ENCODE results near the gene QSOX2.

The QSOX2 gene, protein sequence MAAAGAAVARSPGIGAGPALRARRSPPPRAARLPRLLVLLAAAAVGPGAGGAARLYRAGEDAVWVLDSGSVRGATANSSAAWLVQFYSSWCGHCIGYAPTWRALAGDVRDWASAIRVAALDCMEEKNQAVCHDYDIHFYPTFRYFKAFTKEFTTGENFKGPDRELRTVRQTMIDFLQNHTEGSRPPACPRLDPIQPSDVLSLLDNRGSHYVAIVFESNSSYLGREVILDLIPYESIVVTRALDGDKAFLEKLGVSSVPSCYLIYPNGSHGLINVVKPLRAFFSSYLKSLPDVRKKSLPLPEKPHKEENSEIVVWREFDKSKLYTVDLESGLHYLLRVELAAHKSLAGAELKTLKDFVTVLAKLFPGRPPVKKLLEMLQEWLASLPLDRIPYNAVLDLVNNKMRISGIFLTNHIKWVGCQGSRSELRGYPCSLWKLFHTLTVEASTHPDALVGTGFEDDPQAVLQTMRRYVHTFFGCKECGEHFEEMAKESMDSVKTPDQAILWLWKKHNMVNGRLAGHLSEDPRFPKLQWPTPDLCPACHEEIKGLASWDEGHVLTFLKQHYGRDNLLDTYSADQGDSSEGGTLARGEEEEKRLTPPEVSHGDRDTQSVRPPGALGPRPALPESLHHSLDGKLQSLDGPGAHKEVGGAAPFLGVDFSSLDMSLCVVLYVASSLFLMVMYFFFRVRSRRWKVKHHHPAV

DNA sequence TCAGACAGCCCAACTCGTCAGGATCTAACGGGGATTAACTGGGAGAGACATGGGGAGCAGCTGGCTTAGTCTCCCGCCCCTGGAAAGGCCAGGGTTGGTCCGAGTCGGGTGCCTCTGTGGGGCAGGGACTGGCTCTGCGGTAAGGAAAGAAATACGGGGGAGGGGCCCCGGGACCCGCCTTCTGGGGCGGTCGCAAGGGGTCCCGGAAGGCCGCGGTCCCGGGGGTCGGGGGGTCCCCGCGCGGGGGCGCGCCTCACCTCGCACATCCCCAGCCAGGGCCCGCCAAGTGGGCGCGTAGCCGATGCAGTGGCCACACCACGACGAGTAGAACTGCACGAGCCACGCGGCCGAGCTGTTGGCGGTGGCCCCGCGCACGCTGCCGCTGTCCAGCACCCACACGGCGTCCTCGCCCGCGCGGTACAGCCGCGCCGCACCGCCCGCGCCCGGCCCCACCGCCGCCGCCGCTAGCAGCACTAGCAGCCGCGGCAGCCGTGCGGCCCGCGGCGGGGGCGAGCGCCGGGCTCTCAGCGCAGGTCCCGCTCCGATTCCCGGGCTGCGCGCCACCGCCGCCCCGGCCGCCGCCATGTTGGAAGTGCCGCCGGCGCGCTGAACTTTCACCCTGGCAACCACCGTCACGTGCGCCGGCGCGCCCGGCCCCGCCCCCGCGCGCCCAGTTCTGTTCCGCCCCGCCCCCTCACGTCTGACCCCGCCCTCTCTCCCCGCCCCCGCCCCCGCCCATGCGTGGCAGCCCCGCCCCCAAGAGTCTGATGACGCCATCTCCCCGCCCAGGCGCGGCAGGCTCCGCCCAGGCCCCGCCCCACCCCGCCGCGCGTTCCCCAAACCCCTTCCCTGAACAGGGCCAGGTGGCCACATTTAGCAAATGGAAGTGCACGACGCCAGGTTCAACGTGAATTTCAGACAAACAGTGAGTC is at the start of gene QSOX2:
Gene QSOX2 (minus strand): TSS at position 594 of the 932 bp plus-strand sequence. CDS start 9 bp downstream, at position 585.
- DNase-seq (ENCODE audit: low spot score), result peak; percentile 96

DNA sequence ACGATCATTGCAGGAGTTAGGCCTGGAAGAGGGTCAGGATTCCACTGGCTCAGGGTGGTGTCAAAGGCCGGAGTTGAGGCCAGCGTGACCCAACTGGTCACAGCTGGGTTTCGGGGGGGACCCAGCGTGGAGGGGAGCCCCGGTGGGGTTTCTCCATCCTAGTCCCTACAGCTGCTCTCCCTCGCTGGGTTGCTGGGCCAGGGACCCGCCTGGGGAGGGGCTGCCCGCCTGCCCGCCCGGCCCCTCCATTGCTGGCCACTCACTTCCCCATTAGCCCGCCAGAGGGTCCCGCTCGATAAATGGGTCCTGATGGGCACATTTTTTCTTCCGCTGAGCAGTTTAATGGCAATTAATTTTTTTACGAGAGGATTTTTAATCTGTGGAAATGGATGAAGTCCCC is 49.4 kb upstream of the QSOX2 start:
- no peak for DNase-seq (ENCODE audit: low spot score)

DNA sequence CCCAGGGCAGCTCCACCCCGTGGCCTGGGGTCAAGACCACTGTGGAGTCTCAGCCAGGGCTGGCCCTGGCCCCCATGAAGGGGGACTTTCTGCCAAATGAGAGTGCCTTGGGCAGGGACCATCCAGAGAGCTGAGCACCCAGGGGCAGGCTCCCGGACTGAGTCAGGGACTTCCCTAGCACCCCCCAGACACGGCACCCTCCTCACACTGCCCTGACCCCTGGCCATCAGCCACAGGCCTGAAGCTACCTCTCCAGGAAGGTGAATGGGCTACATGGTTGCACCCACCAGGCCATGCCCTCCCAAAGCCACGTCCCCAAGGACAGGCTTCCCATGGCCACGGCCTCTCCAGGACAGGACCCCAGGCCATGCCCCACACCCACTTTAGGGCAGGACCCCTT is 48.8 kb upstream of the QSOX2 start:
- DNase-seq (ENCODE audit: low spot score), result no peak

DNA sequence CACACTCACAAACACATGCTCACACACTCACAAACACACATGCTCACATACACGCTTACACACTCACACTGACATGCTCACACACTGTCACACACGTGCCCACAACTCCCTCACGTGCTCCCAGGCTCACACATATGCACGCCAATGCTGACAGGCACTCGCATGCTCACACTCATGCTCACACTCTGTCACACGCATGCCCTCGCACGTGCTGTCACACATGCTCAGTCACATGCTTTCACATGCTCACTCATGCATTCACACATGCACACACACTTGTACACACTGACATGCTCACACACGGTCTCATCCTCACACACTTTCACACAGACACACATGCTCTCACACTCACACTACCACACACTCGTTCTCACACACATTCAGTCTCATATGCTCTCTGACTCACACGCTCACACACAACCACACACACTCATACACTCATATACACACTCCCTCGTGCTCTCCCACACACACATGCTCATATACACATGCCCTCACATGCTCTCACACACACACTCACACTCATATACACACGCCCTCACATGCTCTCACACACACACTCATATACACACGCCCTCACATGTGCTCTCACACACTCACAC is 48.0 kb upstream of the QSOX2 start:
- no peak for DNase-seq (ENCODE audit: low spot score)

DNA sequence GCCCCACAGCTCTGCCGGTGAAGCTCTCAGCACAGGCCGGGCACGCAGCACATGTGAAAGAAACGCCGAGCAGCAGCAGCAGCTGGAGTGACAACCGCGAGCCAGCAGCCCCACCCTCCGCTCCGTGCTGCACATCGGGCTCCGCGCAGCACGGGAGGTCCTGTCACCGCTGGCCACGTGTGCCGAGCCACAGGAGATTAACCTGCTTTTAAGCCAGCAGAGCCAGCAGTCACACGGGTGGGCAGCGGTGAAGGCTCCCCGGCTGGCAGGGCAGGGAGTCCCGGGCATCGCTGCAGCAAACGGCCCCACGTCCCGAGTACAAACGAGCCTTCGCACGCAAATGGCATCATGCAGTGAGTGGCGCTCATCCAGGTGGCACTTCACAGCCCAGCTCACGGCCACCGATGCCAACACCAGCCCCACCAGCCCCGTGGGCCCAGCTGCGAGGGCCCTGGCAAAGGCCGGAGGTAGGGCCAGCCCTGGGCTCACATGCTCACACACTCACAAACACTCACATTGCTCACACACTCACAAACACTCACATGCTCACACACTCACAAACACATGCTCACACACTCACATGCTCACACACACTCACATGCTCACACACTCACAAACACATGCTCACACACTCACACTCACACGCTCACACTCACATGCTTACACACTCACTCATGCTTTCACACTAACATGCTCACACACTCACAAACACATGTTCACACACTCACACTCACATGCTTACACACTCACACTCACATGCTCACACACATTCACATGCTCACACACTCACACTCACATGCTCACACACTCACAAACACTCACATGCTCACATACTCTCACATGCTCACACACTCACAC is 47.2 kb upstream of the QSOX2 start:
- DNase-seq (ENCODE audit: low spot score), result no peak

DNA sequence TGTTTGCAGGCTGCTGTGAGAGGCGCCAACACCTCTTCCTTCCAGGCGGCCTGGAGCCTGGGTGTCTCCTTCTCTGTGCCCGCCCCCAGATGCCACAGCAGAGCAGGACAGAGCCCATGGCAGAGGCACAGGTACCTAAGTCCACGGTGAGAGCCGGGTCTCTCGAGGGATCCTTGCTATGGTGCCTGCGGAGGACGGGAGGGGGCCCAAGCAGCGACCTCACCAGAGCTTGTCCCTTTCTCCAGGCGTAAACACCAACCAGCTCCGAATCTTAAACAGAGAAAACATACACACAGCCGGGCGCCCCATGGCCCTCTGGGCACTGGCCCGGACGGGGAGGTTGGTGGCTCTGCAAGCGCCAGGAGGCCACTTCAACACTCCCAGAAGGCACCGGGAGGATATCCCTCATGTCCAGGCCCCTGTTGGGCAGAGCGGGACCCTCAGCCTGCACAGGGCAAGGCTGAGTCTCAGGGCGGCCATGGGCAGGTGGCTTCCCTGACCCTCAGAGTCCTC is 46.5 kb upstream of the QSOX2 start:
- no peak for DNase-seq (ENCODE audit: low spot score)

DNA sequence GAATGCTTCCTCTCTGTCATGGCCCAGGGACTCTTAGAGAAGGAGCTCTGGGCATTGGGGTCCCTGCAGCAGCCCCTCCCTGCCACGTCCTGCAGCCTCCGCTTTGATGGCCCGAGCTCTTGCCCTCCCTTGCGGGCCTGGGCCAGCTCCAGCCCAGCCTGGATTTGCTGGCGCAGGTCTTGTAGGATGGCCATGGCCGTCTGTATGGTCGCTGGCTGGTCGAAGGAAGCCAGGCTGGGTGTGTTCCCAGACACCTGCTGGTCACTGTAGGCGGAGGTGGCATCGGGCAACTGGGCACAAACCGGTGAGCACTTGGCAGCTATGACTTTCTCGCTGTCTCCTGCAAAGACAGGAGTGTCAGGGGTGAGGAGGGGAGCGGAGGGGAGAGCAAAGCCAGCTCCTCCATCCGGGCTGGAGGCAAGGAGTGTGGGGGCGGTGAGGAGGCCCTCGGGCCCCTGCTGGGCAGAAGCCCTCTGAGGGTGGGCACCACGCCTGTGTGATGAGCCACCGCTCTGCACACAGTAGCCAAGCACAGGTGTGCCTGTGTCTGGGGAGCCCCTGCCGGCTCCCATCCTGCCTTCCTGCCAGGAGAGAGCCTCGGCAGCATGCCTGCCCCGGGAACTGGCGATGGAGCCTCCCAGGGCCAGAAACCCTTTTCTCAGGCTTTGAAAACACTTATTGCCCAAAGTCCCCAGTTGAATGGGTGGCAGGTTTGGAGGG is 45.9 kb upstream of the QSOX2 start:
- no peak for DNase-seq (ENCODE audit: low spot score)

DNA sequence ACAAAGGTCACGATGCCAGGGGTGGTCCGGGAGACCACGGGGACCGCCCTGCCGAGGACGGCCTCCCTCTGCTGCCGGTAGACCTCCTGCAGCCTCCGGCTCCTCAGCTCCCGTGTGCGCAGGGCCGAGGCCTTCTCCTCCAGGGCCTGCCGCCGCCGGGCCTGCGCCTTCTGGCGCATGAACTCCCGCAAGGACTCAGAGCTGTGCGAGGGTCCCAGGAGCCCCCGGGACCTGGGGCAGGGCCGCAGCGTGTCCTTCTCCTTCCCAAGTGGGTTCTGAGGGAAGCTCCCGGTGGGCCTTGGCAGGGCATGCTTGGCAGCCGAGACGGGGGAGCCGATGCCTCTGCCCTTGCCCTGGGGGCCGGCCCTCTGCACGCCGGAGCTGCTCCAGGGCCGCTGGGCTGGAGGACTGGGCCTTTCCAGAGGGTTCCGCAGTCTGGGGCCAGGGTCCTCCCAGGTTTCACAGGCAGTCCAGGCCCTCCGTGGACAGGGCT is 44.9 kb upstream of the QSOX2 start:
- no peak for DNase-seq (ENCODE audit: low spot score)

DNA sequence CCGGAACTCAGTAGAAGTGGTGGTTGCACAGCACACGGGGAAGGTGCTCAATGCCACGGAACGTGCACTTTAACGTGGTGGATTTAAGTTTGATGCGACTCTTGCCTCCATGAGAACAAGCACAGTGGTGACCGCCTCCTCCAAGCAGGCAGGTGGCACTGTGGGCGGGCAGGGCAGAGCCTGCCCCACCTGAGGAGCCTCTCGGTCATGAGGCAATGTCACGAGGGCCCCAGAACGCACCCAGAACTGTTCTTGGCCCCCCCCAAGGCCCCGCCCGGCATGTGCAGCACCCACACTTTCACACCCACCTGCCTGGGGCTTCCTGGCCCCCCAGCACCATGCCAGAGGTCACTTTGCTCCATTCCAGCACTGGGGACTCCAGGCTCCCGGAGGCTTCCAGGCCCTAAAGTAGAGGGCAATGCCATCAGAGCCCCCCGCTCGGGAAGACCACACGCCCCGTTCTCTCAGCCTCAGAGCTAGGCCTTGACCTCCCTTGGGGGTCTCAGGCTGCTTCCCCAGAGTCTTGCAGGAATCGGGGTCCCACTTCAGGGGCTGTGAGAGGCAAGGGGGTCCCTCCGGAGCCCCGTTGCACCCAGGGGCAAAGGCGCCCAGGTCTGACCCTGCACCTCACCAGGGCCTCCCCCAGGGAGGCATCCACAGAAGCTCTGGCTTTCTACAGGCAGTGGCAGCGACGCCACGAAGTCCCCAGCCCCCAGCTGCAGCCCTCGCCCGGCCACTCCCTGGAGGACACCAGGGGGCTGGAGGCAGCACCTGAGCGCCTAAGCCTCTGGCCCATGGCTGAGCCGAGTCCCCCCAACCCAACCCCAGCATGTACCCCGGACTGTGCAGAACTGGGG is 44.3 kb upstream of the QSOX2 start:
- DNase-seq (ENCODE audit: low spot score), result no peak

DNA sequence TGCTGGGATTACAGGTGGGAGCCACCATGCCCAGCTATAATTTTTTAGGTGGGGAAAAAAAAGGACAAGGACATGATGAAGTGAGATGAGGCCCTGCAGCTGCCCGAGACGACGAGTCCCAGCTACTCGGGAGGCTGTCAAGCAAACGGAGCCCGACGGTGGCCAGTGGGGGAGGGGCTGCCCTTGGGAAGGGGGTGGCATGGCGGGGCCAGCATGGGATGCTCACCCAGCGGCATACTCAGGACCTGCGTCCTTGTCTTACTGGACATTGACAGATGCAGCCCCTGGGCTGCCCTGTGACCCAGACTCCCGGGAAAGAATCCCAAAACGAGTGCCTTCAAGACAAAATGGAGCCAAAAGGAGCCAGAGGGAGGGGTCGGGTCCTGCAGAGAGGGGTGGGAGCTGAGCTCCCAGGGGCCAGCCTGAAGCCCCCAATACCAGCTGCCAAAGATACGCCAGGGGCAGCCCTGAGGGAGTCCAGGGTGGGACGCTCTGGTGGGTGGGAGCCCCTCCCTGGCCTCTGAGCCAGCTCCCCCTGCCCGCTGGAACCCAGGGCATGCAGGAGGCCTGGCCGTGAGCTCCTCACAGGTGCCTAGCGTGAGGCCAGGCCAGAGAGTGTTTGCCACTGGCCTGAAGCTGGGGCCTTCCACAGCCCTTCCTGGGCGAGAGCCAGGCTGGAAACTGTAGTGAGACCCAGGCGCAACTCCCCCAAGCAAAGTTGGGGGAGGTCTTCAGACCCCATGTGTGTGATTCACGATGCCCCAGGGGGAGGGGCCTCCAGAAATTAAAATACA is 42.5 kb upstream of the QSOX2 start:
- no peak for DNase-seq (ENCODE audit: low spot score)

DNA sequence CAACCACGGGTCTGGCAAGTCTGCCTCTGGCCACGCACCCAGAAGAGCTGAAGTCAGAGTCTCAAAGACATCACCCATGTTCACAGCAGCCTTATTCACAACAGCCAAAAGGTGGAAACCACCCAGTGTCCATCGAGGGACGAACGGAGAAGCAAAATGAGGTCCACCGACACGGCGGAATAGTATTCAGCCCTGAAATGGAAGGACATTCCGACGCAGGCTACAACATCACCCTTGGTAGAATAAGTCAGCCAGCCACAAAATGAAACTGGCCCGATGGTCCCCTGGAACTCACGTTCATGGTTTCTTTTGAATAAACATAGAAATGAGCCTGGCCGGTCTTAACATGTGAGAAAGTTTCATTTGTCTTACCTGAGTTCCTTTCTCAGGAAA is 41.4 kb upstream of the QSOX2 start:
- DNase-seq (ENCODE audit: low spot score), result no peak

DNA sequence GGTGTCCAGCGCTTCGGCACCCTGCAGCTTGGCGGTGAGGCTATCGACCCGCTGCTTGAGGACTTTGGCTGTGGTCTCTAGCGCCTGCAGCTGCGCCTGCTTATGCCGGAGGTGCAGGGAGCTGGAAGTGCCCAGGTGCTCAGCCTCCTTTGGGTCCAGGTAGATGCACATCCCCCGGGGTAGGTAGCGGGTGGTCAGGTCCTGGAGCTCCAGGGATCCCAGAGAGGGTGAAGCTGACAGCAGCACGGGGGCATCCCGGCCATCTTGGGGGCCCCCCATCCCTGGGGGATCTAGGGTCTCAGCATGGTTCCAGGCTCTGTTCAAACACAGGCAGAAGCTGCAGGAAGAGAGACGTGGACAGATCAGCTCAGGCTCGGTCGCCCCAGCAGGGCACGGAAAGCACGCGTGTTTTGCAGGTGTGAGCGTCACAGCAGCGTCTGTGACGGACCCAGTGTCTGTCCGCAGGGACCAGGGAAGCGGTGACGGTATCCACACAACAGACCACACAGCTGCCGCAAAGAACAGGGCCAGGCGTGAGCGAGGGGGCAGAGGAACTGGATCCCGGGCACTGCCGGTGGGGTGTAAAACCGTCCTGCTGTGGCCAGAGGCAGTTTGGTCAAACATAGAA is 40.9 kb upstream of the QSOX2 start:
- DNase-seq (ENCODE audit: low spot score), result no peak

DNA sequence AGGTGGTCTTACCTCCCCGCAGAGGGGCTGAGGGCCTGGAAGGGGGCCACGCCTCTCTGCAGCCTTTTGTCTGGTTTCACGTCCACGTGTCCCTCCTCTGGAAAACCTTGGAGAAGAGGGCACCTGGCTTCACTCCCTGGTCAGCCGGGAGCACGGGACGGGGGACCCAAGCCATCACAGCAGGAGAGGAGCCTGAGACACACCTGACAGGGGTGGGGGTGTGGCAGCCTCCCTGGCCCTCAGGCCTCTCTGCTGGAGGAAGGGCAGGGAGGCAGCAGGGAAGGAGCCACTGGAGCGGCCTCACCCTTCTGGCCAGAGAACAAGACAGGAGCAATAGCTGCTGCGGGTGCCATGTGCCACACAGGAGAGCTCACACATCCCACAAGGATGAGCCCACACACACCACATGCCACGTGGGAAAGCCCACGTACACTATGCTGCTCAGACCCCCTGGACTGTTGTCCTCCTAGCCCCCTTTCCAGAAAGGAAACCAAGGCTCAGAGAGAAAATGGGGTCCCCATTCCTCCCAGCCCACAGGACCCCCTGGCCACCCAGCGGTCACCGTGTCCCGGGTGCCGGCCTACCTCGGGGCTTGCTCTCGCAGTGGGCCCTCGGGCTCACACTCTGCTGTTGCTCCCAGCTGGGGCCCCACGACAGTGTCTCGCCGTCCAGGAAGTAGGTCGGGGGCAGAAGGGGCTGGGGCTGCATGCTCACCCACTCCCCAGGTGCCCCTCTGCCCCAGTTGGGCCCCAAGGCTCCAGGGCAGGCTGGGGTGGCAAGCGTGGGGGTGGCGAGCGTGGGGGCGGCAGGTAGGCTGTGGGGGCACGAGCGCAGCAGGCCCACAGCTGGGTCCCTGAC is 40.1 kb upstream of the QSOX2 start:
- no peak for DNase-seq (ENCODE audit: low spot score)

DNA sequence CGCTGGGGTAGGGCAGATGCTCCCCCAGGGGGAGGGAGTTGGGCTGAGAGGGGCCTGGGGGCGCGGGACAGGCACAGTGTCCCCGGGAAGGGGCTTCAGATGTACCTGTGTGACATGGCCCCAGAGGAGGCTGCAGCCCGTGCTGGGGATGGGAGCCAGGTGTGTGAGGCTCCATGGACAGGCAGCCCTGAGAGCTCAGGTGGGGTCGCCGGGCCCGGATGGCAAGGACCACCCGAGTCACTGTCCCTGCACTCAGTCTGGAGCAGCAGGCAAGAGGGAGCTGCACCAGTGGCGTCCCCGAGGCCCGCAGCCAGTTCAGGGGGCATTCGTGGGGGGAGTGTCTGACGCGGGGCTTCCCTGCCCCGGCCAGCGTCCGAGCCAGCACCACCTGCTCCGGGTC is 39.3 kb upstream of the QSOX2 start:
- no peak for DNase-seq (ENCODE audit: low spot score)

DNA sequence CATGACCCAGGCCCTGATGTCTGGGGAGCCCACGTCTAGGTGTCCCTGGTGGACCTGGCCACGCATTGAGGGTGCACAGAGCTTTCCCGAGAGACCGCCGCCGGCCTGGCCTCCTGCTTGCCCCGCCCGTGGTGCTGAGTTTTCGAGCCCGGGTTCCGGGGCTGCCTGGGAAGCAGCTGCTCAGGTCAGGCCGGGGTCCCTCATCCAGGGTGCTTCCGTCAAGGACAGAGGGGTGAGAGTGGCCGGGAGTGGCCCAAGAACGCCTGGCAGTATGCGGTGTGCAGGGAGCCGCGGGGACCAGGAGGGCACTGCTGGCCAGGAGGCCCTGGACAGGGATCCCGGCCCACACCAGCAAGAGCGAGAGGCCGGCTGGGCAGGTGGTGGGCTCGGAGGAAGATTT is 38.7 kb upstream of the QSOX2 start:
- DNase-seq (ENCODE audit: low spot score), result no peak

DNA sequence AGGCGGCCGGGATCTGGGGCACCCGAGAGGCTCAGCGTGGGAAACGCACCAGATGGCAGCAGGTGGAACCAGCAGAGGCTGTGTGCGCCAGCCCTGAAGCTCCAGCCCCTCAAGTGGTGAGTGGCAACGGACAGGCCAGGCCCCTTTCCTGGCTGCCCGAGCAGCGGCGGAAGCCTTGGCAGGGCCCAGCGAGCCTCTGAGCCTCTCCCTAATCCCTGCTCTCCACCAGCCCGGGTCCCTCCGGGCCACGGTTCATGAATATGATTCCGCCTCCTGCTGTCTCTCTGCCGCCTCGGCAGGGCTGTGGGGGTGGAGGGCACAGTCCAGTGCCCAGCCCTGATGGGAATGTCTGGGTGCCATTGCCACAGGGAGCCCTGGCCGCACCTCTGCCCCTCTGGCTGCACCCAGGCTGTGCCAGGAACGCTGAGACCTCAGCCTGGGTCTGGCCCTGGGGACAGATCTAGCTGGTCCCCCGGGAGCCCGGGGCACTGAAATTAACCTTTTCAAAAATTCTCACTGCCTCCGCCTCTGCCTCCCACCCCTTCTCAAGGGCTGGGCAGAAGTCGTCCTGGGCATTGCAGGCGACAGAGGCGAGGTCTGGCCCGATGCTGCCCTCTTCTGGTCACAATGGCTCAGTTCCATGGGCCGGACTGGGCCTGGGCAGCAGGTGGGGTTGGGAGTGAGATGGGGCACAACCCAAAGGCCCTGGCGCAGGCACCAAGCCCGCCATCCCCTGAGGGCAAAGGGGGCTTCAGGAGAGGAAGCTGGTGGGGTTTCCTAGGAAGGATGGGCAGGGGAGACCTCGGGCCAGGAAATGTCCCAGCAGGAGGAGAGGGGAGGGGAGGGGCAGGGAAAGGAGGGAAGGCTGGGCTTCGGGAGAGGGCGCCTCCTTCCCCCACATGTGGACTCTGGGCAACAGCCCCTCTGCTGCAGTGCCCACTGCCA is 38.0 kb upstream of the QSOX2 start:
- DNase-seq (ENCODE audit: low spot score), result peak; percentile 92

All from D341Med (cell line).